ENCODE results near the gene RRAGD.

The RRAGD gene

GRCh38 chr6:89372506-89372901 lies 39.6 kb downstream of the RRAGD start:
- no peak overlapping the region for H3K4me3 ChIP-seq (ENCODE audit: low read depth, low read length)
- TF ChIP-seq MYC (IDR thresholded peaks at IDR 0.05; ENCODE audit: low read depth, low read length) (no peak), POLR2A (IDR thresholded peaks at IDR 0.05; ENCODE audit: extremely low read depth, insufficient read length) (no peak)
- TF ChIP-seq, protein P1, sequence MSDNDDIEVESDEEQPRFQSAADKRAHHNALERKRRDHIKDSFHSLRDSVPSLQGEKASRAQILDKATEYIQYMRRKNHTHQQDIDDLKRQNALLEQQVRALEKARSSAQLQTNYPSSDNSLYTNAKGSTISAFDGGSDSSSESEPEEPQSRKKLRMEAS (IDR thresholded peaks at IDR 0.05; ENCODE audit: low read depth, low read length): no peak
- TF ChIP-seq, protein P2, sequence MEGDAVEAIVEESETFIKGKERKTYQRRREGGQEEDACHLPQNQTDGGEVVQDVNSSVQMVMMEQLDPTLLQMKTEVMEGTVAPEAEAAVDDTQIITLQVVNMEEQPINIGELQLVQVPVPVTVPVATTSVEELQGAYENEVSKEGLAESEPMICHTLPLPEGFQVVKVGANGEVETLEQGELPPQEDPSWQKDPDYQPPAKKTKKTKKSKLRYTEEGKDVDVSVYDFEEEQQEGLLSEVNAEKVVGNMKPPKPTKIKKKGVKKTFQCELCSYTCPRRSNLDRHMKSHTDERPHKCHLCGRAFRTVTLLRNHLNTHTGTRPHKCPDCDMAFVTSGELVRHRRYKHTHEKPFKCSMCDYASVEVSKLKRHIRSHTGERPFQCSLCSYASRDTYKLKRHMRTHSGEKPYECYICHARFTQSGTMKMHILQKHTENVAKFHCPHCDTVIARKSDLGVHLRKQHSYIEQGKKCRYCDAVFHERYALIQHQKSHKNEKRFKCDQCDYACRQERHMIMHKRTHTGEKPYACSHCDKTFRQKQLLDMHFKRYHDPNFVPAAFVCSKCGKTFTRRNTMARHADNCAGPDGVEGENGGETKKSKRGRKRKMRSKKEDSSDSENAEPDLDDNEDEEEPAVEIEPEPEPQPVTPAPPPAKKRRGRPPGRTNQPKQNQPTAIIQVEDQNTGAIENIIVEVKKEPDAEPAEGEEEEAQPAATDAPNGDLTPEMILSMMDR (IDR thresholded peaks at IDR 0.05; ENCODE audit: low read depth, low read length): no peak
- no peak for DNase-seq (ENCODE audit: low read depth)

DNA sequence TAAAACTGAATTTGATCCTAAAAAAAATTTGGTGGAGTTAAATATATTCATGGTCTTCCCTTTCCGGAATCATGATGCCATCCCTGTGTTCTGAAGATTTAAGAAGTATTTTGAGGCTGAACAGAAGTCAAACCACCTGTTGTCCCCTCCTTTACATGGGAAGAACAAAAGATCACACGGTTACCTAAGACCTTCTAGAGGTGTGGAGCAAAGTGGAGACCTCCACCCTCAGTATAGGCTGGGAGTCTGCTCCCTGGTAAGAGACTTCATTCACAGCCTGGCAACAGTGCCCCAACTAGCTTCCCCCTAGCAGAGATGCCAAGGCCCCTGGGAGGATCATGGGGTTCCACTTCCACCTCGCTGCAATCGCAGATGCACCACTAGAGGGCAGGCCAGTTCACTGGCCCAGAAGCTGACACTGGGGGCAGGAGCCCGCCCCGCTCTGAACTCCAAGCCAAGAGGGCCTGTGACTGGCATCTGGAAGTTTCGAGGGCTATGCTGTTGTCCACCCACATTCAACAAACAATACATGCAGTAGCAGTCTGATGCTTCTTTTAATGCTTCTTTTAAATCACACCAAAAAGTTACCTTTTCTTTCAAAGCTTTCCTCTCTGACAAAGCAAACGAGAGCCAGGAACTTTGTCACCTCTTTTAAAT lies 40.1 kb downstream of the RRAGD start:
- no peak overlapping the region for H3K4me3 ChIP-seq (ENCODE audit: low read depth, low read length)
- TF ChIP-seq, protein P2 (IDR thresholded peaks at IDR 0.05; ENCODE audit: low read depth, low read length): peak; percentile 98
- no peak for TF ChIP-seq POLR2A (IDR thresholded peaks at IDR 0.05; ENCODE audit: extremely low read depth, insufficient read length)
- TF ChIP-seq, protein P1 (IDR thresholded peaks at IDR 0.05; ENCODE audit: low read depth, low read length): 0 out of 2 replicates have a peak, but pooled peaks have one; percentile 27
- peak; percentile 78 for DNase-seq (ENCODE audit: low read depth)

DNA sequence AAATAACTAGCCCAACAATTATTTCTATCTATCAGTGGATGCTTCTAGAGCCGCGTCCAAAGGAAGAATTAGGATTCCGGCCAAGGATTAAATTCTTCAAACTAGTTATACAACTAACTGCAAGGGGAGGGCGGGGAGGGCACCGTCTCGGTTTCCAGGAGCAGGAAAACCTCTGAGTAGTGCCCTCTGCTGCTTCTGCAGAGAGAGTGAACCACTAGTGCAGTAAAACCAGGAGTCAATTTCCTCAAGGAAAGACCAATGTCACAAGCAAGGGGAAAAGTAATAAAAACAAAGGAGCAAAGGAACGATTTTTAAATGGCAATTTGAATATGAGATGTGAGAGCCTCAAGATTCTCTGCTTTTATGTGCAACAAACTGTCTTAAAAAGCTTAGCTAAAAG lies 43.1 kb downstream of the RRAGD start:
- DNase-seq (ENCODE audit: low read depth): no peak
- no peak overlapping the region for H3K4me3 ChIP-seq (ENCODE audit: low read depth, low read length)
- TF ChIP-seq POLR2A (IDR thresholded peaks at IDR 0.05; ENCODE audit: extremely low read depth, insufficient read length) (no peak), MYC (IDR thresholded peaks at IDR 0.05; ENCODE audit: low read depth, low read length) (no peak)
- TF ChIP-seq, protein P1 (IDR thresholded peaks at IDR 0.05; ENCODE audit: low read depth, low read length): no peak
- TF ChIP-seq, protein P2 (IDR thresholded peaks at IDR 0.05; ENCODE audit: low read depth, low read length): no peak

- peak; percentile 72 for DNase-seq (ENCODE audit: low read depth)
- H3K4me3 ChIP-seq (ENCODE audit: low read depth, low read length): no peak overlapping the region
- TF ChIP-seq, protein P2 (IDR thresholded peaks at IDR 0.05; ENCODE audit: low read depth, low read length): peak; percentile 90
- TF ChIP-seq, protein P1 (IDR thresholded peaks at IDR 0.05; ENCODE audit: low read depth, low read length): no peak
These were observed 44.0 kb downstream of the RRAGD start for GRCh38 chr6:89368107-89368506.

- no peak overlapping the region for H3K4me3 ChIP-seq (ENCODE audit: low read depth, low read length)
- DNase-seq (ENCODE audit: low read depth): no peak
- TF ChIP-seq, protein P2 (IDR thresholded peaks at IDR 0.05; ENCODE audit: low read depth, low read length): no peak
- TF ChIP-seq MYC (IDR thresholded peaks at IDR 0.05; ENCODE audit: low read depth, low read length): no peak
These were observed 47.5 kb downstream of the RRAGD start for GRCh38 chr6:89364586-89364985.

DNA sequence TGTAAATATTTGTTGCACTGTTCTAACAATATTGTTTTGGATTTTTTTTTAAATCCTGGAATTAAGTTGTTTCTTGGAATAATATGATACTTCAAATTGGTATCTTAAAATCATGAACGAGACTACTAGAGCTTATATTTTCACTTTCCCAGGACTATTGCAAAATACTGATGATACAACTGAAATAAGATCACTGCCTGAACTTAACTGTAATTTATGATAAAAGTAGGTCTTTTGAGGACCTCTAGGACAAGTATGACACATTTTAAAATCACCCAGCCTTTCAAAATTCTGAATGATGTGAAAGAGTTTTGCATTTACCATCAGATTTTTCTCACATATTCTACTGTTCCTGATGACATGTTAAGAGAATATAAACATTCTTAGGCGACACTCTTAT lies 50.9 kb downstream of the RRAGD start:
- DNase-seq (ENCODE audit: low read depth): no peak
- TF ChIP-seq, protein P1 (IDR thresholded peaks at IDR 0.05; ENCODE audit: low read depth, low read length): no peak
- TF ChIP-seq POLR2A (IDR thresholded peaks at IDR 0.05; ENCODE audit: extremely low read depth, insufficient read length) (no peak), MYC (IDR thresholded peaks at IDR 0.05; ENCODE audit: low read depth, low read length) (no peak)
- TF ChIP-seq, protein P2 (IDR thresholded peaks at IDR 0.05; ENCODE audit: low read depth, low read length): no peak
- H3K4me3 ChIP-seq (ENCODE audit: low read depth, low read length): no peak overlapping the region

Measured in NB4 (cell line).